GM18511 (cell line): ENCODE data around the gene MRFAP1.
"Not testable (repeated sequence)": the region's sequence is repeated elsewhere in the genome, so short reads cannot be mapped to it uniquely, and the experiment has no call there.

Experiments
- ATAC-seq: cut with Tn5 transposase; IDR thresholded peaks from one replicate; pipeline ENCODE4 v1.9.1; 2021; ENCODE audit warnings: mild to moderate bottlenecking, moderate library complexity; ENCODE audit not compliant: unreplicated experiment

The MRFAP1 gene

DNA sequence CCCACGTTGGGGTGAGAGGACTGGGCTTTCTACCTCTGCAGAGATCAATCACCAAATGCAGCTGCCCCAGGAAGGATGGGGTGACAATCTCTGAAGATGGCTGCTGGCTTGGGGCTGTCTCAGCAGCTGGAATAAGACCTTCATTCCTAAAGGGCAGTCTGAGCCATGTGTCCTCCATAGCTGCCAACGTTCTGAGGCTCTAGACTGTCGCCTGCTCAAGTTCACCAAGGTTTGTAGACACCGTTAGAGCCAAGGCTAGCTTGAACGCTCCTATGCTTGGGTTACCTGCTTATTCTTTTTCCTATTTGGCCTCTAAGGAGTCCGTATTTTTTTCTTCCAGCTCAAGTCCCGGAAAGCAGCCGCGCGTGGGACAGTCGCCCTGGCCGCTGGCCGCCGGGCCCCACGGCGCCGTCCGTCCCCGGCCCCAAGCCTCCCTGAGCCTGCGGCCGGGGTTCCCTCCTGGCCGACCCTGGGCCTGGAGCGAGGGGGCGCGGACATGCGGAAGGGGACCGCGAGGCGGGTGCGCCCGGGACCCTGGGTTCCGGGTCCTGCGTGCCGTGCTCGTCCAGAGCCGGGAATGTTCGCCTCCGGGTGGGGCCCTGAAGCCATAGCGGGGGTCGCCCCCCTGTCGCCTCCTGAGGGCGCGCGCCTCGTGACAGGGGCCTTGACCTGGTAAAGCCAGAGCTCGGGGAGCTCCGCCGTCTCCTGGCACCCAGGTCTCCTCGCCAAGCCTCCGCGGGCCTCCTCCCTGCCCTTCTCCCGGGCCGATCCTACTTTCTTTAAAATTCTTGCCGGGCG lies 23.3 kb downstream of the MRFAP1 start:
- no peak for ATAC-seq

DNA sequence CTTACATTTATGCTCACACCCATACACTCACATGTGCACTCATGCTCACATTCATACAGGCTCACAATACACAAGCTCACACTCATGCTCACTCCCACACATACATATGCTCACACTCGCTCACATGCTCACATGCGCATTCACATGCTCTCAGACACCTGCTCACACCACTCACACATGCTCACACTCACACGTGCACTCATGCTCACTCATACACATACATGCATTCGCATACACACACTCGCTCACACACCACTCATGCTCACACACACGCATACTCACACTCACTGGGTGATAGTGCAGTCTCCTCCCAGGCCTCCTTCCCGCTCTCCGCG lies 24.8 kb downstream of the MRFAP1 start:
- no peak for ATAC-seq

DNA sequence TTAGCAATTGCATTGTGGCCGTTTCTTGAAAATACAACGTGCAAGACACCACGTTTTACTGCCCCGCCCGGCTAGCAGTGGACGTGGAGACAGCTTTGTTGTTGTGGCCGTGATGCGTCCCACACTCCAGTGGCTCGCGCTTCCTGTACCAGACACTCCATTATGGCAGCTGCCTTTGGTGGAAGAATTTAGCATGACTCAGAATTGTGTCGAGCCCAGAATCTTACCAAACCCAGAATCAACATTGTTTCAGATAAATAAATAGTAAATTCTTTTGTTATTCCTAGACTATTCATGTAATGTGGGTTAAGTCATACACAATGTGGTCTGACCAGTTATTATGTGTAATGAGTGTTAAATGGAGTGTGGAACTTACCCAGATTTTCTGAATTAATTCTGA lies 27.9 kb downstream of the MRFAP1 start:
- ATAC-seq, result no peak

DNA sequence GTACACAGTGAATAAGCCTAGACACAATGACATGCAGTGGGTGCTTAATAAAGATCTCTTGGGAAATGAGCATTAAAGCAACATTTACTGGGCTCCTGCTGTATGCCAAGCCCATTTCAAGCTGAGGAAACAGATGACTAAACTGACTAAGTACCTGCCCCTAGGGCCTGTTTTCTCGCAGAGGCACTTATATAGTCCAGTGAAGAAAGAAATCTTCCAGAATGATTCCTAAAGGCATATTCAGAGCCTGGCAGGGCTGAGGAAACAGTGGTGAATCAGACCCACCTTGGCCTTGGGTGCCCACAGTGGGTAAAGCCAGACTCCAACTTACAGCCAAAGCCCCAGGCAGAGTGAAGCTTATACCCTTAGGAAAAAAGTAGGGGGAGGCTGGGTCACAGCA lies 31.2 kb downstream of the MRFAP1 start:
- ATAC-seq, result no peak

DNA sequence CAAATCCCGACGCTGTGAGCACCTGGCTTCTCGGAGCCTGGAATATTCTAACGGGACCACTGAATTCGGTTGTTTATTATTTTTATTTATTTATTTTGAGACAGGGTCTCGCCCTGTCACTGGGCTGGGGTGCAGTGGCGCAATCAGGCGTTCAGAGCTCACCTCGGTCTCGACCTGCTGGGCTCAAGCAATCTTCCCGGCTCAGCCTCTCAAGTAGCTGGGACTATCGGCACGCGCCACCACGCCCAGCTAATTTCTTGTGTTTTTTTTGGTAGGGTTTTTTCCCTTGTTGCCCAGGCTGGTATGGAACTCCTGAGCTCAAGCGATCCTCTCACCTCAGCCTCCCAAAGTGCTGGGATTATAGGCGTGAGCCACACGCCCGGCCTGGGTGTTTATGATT lies 31.6 kb downstream of the MRFAP1 start:
- ATAC-seq, result no peak

DNA sequence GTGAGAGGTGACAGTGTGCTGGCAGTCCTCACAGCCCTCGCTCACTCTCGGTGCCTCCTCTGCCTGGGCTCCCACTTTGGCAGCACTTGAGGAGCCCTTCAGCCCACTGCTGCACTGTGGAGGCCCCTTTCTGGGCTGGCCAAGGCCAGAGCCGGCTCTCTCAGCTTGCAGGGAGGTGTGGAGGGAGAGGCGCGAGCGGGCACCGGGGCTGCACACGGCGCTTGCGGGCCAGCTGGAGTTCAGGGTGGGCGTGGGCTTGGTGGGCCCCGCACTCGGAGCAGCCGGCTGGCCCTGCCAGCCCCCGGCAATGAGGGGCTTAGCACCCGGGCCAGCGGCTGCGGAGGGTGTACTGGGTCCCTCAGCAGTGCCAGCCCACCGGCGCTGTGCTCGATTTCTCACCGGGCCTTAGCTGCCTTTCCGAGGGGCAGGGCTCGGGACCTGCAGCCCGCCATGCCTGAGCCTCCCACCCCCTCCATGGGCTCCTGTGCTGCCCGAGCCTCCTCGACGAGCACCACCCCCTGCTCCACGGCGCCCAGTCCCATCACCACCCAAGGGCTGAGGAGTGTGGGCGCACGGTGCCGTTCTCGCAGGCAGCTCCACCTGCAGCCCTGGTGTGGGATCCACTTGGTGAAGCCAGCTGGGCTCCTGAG lies 32.2 kb downstream of the MRFAP1 start:
- not testable (repeated sequence) for ATAC-seq

DNA sequence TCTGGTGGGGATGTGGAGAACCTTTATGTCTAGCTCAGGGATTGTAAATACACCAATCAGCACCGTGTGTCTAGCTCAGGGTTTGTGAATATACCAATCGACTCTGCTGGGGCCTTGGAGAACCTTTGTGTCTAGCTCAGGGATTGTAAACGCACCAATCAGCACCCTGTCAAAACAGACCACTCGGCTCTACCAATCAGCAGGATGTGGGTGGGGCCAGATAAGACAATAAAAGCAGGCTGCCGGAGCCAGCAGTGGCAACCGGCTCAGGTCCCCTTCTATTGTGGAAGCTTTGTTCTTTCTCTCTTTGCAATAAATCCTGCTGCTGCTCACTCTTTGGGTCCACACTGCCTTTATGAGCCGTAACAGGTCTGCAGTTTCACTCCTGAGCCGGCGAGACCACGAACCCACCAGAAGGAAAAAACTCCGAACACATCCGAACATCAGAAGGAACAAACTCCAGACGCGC lies 32.7 kb downstream of the MRFAP1 start:
- ATAC-seq, result not testable (repeated sequence)

DNA sequence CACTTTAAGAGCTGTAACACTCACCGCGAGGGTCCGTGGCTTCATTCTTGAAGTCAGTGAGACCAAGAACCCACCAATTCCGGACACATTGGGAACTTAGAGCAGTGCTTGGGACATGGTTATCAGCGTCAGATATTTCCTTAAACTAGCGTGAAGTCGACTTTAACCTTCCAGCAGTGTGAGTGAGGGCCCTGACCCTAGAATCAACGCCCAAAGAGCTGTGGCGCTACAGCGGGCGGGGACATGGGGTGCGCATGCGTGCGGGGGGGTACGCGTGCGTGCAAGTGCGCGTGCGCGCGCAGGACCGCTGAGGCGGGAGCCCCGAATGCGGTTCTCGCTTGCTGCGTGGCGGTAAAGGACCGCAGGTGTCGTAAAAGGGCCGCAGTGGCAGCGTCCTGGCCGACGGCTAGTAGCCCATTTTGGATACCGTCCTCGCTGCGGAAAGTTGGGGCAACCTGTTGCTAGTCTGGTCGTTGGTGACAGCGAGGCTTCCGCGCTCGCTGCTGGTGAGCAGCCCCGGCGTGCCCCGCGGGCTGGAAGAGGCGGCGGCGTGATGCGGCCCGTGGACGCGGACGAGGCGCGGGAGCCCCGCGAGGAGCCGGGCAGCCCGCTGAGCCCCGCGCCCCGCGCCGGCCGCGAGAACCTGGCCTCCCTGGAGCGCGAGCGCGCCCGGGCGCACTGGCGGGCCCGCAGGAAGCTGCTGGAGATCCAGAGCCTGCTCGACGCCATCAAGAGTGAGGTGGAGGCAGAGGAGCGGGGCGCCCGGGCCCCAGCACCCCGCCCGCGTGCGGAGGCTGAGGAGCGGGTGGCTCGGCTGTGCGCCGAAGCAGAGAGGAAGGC lies 33.4 kb downstream of the MRFAP1 start:
- ATAC-seq, result peak; percentile 77

DNA sequence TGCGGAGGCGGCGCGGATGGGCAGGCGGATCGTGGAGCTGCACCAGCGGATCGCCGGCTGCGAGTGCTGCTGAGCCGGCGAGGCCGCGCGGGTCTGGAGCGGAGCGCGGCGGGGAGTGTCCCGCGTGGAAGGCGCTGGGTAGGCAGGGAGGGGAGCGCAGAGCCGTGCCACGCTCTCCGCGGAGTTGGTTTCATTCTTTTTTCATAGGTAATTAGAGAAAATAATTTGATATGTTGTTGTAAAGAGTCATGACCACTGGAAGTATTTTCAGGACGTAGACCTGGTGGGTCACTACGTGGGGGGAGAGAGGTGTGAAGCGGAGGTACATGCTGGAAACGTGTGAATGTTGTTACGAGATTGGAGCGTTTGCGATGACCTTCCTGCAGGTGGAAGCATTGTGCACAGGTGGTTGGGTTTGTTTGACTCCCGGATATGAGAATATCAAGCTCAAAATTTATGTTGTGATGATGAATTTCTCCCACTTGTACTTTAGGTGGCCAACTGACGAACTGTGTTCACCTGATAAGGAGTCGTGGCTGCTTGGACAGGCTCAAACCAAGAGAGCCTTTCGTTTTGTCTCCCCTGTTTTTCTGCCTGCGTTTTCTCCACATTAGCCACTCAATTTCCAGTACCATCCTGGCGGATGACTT lies 34.1 kb downstream of the MRFAP1 start:
- ATAC-seq, result peak; percentile 60

DNA sequence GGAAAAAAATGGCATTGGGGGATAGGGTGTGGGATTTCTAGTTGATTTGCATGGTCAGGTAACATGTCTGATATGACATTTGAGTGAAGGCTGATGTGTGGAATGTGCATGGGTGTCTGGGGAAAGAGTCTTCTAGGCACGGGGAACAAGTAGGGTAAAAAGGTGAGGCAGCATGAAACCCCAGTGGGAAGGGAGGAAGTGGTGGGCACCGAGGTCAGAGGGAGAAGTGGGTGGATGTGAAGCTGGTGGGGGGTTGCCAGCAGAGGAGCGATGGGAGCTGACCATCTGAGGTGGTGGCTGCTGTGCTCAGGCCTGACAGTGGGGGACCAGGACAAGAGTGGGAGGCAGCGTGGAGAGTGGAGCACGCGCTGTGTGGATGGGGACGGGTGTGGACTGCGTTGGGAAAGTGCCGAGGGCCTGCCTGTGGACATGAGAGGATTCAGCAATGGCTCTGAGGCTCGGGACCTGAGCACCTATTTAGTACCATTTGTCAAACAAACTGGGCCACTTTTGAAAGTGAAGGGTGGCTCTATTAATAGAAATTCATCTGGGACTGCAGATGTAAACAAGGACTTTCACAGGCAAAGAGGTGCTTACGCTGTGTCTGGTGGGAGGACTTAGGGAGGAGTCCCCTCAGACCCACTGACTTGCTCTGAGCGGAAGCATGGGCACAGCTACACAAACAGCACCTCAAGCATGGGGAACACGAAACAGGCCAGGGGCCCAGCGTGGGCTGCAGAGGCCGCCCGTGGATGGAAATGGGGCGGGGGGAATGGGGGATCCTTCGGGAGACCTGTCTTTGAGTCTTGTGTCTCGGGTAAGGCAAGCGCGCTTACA lies 36.5 kb downstream of the MRFAP1 start:
- no peak for ATAC-seq

DNA sequence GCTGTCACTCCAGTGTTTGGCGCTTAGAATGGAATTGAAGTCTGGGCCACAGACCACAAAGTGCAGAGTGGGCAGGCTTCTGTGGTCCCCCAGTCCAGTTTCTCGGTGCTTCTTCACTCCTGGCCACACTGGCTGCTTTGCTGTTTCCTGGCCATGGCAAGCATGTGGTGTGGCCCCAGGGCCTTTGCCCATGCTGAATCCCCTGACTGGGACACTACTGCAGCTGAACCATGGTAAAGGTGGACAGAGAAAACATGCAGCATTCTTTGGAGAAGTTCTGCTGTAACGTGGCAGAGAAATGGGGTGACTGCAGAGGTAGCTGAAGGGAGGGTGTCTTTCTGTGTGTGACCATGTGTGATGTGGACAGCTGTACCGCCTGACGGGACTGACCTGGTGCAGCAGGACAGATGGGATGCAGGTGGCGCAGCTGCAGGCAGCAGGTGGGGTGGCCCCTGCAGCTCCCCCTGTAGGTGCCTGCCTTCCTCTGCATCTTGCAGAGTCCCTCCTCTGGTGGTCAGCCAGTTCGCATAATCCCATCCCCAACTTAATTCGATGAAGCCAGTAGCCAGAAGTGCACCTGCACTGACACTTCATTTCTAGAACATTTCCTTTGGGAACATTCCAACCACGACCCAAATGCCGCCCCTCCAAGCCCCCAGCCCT lies 40.0 kb downstream of the MRFAP1 start:
- ATAC-seq, result no peak

DNA sequence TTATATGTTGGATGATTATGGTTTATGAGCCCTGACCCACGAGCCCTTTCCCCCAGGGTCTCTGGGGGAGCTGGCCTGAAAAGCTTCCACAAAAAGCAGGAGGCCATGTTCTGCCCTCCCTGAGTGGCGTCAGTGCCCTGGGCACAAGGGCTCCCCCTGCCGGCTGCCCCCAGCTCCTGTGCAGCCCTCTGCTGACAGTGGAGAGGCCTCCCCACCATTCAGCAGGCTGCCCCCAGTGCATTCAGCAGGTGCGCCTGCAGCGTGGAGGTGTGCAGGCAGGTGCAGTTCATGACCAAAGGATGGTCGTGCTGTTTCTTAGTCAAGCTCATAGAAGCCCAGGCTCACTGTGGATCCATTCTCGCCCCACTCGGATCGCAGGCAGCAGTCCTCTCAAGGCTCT lies 40.7 kb downstream of the MRFAP1 start:
- ATAC-seq, result no peak

DNA sequence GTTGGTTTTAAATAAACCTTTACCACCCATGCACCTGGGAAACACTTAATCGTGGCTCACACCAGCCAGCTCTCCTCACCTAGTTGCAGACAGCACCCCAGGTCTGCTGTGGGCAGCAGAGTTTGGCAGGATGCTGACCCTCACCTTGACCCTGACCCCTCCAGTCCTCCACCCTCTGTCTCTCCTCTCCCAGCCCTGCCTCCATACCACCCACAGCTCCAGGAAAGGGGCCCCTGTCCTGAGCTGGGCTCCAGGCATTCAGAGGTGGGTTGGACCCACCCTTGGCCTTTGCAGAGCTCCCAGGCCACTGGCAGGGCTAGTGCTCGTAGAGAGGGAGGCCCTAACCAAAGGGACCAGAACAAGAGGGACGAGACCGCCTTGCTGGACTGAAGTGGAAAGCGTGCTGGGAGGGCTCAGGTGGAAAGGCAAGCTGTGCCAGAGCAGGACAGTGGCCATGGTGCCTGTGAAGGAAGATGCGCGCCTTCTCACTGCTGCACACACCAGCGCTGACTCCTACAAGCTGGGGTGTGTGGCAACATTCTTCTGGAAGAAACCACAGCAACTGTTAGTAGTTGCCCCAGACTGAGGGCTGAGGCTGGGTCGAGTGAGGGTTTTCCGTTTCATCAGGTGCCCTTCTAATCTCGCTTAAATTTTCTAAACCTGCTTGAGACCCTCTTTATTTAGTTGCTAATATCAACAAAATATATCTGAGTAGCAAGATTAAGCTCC lies 42.5 kb downstream of the MRFAP1 start:
- no peak for ATAC-seq

DNA sequence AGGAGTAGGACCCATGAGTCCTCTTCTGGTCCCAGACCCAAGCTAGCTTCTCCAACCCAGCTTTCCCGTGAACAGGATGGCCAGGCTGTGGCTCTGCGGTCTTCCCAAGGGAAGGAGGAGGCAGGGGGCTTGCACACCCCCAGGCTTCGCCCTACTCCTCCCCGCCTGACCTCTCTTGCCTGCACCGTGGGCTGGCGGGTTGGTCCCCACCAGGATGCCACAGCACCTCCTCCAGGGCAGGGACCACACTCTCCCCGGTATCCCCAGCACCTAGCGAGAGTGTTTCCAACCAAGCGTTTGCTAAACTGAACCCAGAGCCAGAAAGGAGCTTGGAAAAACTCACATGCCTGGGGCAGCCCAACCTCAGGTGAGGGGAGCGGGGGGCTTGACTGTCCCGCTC lies 44.2 kb downstream of the MRFAP1 start:
- ATAC-seq, result no peak

DNA sequence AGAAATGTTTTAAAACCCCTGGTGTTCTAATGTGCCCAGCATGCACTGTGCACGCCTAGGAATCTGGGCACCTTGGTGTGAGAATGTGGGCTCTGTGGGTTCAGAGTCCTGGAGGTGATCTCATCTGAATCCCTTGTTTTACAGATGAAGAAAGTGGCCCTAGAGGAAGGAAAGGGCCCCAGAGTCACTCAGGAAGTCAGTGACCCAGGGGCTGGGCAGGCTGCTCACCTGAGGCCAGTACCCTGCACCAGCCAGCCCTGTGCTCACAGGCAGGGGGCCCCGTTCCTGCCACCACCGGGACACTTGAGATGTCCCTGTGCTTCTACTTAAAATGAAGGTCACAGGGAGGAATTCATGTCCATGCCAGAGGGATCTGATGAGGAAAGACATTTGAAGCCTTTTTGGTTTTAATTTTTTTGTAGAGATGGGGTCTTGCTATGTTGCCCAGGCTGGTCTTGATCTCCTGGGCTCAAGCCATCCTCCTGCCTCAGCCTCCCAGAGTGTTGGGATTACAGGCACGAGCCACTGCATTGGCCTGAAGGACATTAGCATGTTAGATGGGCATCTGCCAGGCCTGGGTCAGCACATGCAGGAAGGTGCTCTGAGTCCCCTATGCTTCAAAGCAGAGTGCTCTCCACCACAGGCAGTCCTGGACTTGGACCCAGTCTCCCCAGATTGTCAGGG lies 45.8 kb downstream of the MRFAP1 start:
- ATAC-seq, result no peak

DNA sequence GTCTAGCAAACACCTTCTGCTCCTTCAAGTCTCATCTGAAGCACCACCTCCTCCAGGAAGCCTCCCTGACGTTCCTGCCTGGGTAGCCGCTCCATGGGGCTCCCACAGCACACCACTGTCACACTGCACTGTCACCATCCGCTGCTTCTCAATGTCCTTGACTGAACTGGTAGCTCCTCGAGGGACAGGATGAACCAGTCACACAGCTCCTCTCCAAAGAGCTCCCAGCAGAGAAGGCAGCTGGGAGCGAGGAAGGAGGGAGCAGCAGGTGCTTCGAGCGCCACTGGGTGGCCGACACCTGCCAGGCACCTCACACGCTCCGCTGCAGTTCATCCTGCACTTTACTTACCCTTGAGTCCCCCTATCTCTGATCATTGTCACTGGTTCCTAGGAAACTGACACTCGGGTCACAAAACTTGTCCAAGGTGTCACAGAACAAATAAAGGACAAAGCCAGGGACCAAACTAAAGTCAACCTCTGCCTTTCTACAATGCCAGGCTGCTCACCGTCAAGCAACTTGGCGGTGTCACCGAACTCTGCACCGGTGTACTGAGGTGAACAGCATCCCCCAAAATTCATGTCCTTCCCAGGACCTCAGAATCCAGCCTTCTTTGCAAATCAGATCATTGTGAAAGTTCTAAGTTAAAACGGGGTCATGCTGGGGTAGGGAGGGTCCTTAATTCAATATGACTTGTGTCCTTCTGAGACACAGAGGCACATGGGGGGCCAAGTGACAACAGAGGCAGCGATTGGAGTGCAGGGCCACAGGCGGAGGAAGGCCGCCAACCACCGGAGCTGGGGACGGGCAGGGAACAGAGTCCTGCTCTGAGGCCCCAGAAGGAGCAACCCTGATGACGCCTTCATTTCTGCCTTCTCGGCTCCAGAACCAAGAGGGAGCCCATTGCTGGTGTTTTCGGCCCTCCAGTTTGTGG lies 47.7 kb downstream of the MRFAP1 start:
- ATAC-seq, result no peak

DNA sequence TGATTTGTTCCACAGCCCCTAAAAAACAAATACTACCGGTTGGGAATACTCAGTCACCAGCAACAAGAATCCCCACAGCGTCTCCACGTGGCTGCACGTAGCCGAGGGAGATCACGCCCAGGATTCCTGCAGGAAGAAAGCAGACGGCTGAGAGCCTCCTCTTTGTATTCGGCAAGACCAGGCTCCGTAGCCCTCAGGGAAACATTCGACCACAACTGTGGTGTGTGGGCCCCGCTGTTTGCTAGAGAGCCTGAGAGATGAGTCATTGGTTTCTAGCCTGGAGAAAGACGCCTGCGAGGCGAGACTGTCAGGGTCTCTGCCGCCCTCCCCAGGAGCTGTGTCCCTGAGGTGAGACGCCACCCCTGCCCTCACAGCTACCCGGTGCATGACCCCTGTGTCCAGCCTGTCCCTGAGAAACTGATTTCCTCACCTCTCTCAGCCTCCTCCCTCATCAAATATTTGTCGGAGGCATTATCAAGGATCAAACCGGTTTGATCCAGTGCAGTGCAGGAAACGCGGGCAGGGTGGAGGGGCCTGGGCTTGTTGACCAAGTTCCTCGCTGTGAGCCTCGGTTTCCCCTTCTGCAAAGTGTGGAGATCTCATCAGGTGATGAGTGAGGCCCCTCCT lies 48.5 kb downstream of the MRFAP1 start:
- ATAC-seq, result peak; percentile 95
